ENCODE data around the gene MYBPC2.
"Not testable (repeated sequence)": the region's sequence is repeated elsewhere in the genome, so short reads cannot be mapped to it uniquely, and the experiment has no call there.

GRCh38 chr19:50390952-50391351 is 41.7 kb upstream of the MYBPC2 start:
- TF ChIP-seq EP300, CTCF, POLR2A (IDR thresholded peaks at IDR 0.05): not testable (repeated sequence)

Measured in tibial nerve (tissue), 4 donors.